Stomach (tissue), 4 donors: ENCODE measurements around the gene PSMB4.

ENCODE experiments used
- EP300 ChIP-seq: sonication (generic); formaldehyde crosslinking; IDR thresholded peaks from one replicate; pipeline ENCODE4 v1.6.1; 2017; ENCODE audit warnings: antibody characterized with exemption
- POLR2A ChIP-seq, 4 donors: fragments of 450-650 bp; IDR thresholded peaks; one replicate each; pipeline ENCODE4 v1.6.1; 2016; ENCODE audit warnings: antibody characterized with exemption in 4 of 4, control low read depth in 2 of 4, mild to moderate bottlenecking in 1 of 4, moderate library complexity in 1 of 4
- POLR2AphosphoS5 ChIP-seq, 3 donors: sonication (generic); formaldehyde crosslinking; IDR thresholded peaks; one replicate each; pipeline ENCODE4 v1.6.1; 2016; ENCODE audit warnings: antibody characterized with exemption in 3 of 3
- TF ChIP-seq, protein P1 (sequence below), 7 experiments: fragments of 450-650 bp in 4 of 7; fragments of 200-600 bp in 3 of 7; sonication (generic) in 3 of 7; IDR thresholded peaks; one replicate each; pipeline ENCODE4 v1.5.1; 2016 to 2019; ENCODE audit warnings: antibody characterized with exemption in 7 of 7, control low read depth in 2 of 7, mild to moderate bottlenecking in 1 of 7

DNA sequence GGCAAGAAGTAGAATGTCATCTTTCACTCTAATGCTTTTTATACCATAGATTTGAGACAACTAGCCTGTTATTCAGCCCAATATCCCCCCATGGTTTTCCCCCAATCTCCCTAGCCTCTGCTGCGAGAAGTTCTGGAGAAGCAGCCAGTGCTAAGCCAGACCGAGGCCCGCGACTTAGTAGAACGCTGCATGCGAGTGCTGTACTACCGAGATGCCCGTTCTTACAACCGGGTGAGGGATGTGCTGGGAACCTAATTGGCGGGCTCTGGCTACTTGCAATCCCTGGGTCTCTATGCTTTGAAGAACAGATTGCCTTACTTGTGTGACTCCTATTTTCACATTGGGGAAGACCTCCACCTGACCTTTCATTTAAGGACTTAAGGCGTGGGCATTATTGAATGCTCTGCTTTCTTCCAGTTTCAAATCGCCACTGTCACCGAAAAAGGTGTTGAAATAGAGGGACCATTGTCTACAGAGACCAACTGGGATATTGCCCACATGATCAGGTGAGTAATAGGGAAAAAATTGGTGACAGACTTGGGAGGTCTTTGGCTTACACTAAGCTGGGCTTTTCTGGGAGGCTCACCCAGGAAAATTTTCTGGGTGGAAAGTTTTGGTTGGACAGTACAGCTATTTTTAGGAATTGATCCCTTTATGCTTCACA is 1.9 kb downstream of the PSMB4 start:
- TF ChIP-seq, protein P1, sequence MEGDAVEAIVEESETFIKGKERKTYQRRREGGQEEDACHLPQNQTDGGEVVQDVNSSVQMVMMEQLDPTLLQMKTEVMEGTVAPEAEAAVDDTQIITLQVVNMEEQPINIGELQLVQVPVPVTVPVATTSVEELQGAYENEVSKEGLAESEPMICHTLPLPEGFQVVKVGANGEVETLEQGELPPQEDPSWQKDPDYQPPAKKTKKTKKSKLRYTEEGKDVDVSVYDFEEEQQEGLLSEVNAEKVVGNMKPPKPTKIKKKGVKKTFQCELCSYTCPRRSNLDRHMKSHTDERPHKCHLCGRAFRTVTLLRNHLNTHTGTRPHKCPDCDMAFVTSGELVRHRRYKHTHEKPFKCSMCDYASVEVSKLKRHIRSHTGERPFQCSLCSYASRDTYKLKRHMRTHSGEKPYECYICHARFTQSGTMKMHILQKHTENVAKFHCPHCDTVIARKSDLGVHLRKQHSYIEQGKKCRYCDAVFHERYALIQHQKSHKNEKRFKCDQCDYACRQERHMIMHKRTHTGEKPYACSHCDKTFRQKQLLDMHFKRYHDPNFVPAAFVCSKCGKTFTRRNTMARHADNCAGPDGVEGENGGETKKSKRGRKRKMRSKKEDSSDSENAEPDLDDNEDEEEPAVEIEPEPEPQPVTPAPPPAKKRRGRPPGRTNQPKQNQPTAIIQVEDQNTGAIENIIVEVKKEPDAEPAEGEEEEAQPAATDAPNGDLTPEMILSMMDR (IDR thresholded peaks at IDR 0.05): no peak
- no peak for TF ChIP-seq EP300
- no peak for TF ChIP-seq POLR2AphosphoS5 (IDR thresholded peaks at IDR 0.05)
- TF ChIP-seq POLR2A (IDR thresholded peaks at IDR 0.05): no peak
